Measurements from ENCODE around the gene CPT2.
A peak's percentile ranks its signal among the peaks of the same experiment; 100 is the strongest.

CPT2 gene

GRCh38 chr1:53220171-53220961 lies 23.7 kb downstream of the CPT2 start, which contains the start of gene CZIB:
TSS of gene CZIB (minus strand) at chr1:53220634. CDS start at chr1:53220575, 59 bp downstream.
- peak; percentile 95 to 97 for DNase-seq

GRCh38 chr1:53220962-53221286 lies 24.3 kb downstream of the CPT2 start:
- DNase-seq = no peak

GRCh38 chr1:53237638-53238037 lies 41.0 kb downstream of the CPT2 start:
- DNase-seq = no peak

GRCh38 chr1:53238197-53239155 lies 41.9 kb downstream of the CPT2 start, which contains the start of gene MAGOH:
TSS of gene MAGOH (minus strand) at chr1:53238518. CDS start at chr1:53238448, 70 bp downstream.
- peak; percentile 90 to 96 for DNase-seq

GRCh38 chr1:53241828-53242227 lies 45.2 kb downstream of the CPT2 start:
- DNase-seq = no peak

GRCh38 chr1:53242381-53242780 lies 45.8 kb downstream of the CPT2 start:
- no peak for DNase-seq

- DNase-seq = no peak
Observed at GRCh38 chr1:53244141-53244540, 47.5 kb downstream of the CPT2 start.

- no peak for DNase-seq
Observed at GRCh38 chr1:53246261-53247134, 49.9 kb downstream of the CPT2 start.

- no peak for DNase-seq
Observed at GRCh38 chr1:53249706-53250105, 53.1 kb downstream of the CPT2 start.

GRCh38 chr1:53250325-53250724 lies 53.7 kb downstream of the CPT2 start:
- DNase-seq = no peak

GRCh38 chr1:53254011-53254640 lies 57.5 kb downstream of the CPT2 start:
- no peak for DNase-seq

GRCh38 chr1:53255031-53255430 lies 58.4 kb downstream of the CPT2 start:
- DNase-seq = no peak

- no peak for DNase-seq
Observed at GRCh38 chr1:53256511-53257453, 60.2 kb downstream of the CPT2 start.

- no peak for DNase-seq
Observed at GRCh38 chr1:53257454-53258081, 60.9 kb downstream of the CPT2 start.

- DNase-seq = no peak
Observed at GRCh38 chr1:53258216-53258615, 61.6 kb downstream of the CPT2 start.

- no peak for DNase-seq
Observed at GRCh38 chr1:53259932-53260331, 63.3 kb downstream of the CPT2 start.

GRCh38 chr1:53260631-53261247 lies 64.1 kb downstream of the CPT2 start:
- no peak for DNase-seq

- DNase-seq = no peak
Observed at GRCh38 chr1:53262000-53262399, 65.4 kb downstream of the CPT2 start.

Measured in NCI-H2081 (cell line).